ENCODE measurements around the gene LHFPL4.

DNA sequence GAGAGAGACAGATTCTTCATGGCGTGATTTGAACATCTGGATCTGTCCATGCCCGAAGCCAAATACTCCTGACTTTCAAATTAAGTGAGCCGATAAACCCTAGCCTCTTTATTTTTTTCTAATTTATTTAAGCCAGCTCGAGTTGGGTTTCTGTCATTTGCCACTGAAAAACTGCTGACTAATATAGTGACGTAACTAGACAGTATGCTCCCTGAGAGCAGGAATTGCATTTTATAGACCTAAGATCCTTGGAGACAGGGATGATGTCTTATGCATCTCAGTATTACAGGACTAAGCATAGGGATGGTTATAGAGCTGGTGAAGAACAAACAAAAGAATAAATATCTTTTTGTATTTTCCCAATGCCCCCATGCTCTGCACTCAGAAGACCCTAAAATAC lies 4.6 kb downstream of the LHFPL4 start:
- TF ChIP-seq, protein P1, sequence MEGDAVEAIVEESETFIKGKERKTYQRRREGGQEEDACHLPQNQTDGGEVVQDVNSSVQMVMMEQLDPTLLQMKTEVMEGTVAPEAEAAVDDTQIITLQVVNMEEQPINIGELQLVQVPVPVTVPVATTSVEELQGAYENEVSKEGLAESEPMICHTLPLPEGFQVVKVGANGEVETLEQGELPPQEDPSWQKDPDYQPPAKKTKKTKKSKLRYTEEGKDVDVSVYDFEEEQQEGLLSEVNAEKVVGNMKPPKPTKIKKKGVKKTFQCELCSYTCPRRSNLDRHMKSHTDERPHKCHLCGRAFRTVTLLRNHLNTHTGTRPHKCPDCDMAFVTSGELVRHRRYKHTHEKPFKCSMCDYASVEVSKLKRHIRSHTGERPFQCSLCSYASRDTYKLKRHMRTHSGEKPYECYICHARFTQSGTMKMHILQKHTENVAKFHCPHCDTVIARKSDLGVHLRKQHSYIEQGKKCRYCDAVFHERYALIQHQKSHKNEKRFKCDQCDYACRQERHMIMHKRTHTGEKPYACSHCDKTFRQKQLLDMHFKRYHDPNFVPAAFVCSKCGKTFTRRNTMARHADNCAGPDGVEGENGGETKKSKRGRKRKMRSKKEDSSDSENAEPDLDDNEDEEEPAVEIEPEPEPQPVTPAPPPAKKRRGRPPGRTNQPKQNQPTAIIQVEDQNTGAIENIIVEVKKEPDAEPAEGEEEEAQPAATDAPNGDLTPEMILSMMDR (IDR thresholded peaks at IDR 0.05): no peak
- no peak for TF ChIP-seq POLR2A (IDR thresholded peaks at IDR 0.05; ENCODE audit: low read length)
- no peak for TF ChIP-seq CBX2 (IDR thresholded peaks at IDR 0.05; ENCODE audit: borderline replicate concordance, low read depth)
- TF ChIP-seq SMC3 (IDR thresholded peaks at IDR 0.05): no peak
- no peak for TF ChIP-seq KDM1A (IDR thresholded peaks at IDR 0.05; ENCODE audit: low read depth)
- no peak for TF ChIP-seq ZSCAN20 (CRISPR knock-in tag; IDR thresholded peaks at IDR 0.05)
- no peak for TF ChIP-seq CHD2 (IDR thresholded peaks at IDR 0.05; ENCODE audit: low read length, partially characterized antibody)
- no peak for TF ChIP-seq HOXA7 (CRISPR knock-in tag; IDR thresholded peaks at IDR 0.05)
- TF ChIP-seq, protein P2, sequence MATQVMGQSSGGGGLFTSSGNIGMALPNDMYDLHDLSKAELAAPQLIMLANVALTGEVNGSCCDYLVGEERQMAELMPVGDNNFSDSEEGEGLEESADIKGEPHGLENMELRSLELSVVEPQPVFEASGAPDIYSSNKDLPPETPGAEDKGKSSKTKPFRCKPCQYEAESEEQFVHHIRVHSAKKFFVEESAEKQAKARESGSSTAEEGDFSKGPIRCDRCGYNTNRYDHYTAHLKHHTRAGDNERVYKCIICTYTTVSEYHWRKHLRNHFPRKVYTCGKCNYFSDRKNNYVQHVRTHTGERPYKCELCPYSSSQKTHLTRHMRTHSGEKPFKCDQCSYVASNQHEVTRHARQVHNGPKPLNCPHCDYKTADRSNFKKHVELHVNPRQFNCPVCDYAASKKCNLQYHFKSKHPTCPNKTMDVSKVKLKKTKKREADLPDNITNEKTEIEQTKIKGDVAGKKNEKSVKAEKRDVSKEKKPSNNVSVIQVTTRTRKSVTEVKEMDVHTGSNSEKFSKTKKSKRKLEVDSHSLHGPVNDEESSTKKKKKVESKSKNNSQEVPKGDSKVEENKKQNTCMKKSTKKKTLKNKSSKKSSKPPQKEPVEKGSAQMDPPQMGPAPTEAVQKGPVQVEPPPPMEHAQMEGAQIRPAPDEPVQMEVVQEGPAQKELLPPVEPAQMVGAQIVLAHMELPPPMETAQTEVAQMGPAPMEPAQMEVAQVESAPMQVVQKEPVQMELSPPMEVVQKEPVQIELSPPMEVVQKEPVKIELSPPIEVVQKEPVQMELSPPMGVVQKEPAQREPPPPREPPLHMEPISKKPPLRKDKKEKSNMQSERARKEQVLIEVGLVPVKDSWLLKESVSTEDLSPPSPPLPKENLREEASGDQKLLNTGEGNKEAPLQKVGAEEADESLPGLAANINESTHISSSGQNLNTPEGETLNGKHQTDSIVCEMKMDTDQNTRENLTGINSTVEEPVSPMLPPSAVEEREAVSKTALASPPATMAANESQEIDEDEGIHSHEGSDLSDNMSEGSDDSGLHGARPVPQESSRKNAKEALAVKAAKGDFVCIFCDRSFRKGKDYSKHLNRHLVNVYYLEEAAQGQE (IDR thresholded peaks at IDR 0.05): no peak
- TF ChIP-seq, protein P3, sequence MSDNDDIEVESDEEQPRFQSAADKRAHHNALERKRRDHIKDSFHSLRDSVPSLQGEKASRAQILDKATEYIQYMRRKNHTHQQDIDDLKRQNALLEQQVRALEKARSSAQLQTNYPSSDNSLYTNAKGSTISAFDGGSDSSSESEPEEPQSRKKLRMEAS (IDR thresholded peaks at IDR 0.05): no peak
- TF ChIP-seq RAD21 (conservative IDR thresholded peaks at IDR 0.05 in 1 of 2, IDR thresholded peaks at IDR 0.05 in 1 of 2): no peak
- TF ChIP-seq MAFK (IDR thresholded peaks at IDR 0.05; ENCODE audit: partially characterized antibody): peak; percentile 39
- TF ChIP-seq, protein P4, sequence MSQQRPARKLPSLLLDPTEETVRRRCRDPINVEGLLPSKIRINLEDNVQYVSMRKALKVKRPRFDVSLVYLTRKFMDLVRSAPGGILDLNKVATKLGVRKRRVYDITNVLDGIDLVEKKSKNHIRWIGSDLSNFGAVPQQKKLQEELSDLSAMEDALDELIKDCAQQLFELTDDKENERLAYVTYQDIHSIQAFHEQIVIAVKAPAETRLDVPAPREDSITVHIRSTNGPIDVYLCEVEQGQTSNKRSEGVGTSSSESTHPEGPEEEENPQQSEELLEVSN (IDR thresholded peaks at IDR 0.05; ENCODE audit: borderline replicate concordance, low read depth): no peak
